Retina (tissue), 1 donor: ENCODE measurements around the gene C6orf62.
"Not testable (repeated sequence)": the region's sequence is repeated elsewhere in the genome, so short reads cannot be mapped to it uniquely, and the experiment has no call there.

ENCODE experiments used
- DNase-seq: peaks from one replicate; pipeline ENCODE4 v3.0.0-alpha.2; 2016

The C6orf62 gene

DNA sequence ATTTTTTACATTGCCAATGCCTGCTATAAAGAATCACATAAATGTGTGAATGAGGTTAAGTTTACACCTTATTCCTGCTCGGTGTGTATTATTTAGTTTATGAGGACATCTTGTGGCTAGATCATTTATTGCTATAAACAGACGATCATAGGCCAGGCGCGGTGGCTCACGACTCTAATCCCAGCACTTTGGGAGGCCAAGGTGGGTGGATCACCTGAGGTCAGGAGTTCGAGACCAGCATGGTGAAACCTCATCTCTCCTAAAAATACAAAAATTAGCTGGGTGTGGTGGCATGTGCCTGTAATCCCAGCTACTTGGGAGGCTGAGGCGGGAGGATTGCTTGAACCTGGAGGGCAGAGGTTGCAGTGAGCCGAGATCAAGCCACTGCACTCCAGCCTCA, 23.3 kb downstream of the C6orf62 start:
- peak; percentile 47 for DNase-seq

- no peak for DNase-seq
Observed at GRCh38 chr6:24694198-24694597, 24.8 kb downstream of the C6orf62 start.

GRCh38 chr6:24692848-24693592, 25.9 kb downstream of the C6orf62 start:
- DNase-seq = no peak

DNA sequence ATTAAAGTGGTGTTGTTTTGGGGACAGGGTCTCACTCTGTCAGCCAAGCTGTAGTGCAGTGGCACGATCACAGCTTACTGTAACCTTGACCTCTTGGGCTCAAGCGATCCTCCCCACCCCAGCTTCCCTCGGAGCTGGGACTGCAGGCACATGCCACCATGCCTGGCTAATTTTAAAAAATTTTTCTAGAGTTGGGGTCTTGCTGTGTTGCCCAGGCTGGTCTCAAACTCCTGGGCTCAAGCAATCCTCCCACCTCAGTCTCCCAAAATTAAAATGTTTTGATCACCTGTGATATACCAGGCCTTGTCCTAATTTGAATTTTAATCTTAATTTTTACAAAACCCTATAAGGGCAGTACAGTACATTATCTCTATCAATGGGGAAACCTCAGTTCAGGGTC, 26.5 kb downstream of the C6orf62 start:
- DNase-seq = no peak

- DNase-seq = no peak
Observed at GRCh38 chr6:24692003-24692402, 27.0 kb downstream of the C6orf62 start.

GRCh38 chr6:24691550-24691949, 27.4 kb downstream of the C6orf62 start:
- DNase-seq = no peak

DNA sequence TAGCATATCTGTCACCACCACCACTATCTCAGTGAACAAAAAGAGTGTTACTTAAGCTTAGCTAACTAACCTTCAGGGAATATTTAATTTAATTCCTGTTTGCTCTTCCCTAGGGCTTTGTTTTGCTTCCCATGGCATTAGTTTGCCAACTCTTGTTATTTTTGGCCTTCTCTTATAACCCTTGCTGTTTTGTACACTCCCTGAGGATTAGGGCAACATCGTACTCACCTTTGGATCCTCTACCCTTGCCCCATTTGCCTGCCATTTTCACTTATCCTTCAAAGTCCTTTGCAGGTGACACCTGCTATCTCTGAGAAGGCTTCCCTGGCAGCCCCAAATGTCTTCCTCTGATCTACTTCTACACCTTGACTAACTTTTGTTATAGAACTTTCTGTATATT, 28.4 kb downstream of the C6orf62 start:
- DNase-seq = no peak

- no peak for DNase-seq
Observed at GRCh38 chr6:24689964-24690363, 29.0 kb downstream of the C6orf62 start.

- DNase-seq = no peak
Observed at GRCh38 chr6:24686946-24687345, 32.0 kb downstream of the C6orf62 start.

DNA sequence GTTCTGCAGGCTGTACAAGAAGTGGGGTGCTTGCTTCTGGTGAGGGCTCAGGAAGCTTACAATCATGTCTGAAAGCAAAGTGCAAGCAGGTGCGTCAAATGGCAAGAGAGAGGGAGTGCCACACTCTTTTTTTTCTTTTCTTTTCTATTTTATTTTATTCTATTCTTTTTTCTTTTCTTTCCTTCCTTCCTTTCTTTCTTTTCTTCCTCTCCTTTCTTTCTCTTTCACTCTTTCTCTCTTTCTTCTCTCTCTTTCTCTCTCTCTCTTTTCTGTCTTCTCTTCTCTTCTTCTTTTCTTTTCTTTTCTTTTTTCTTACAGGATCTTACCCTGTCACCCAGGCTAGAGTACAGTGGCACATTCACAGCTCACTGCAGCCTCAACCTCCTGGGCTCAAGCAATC, 32.5 kb downstream of the C6orf62 start:
- DNase-seq = no peak

DNA sequence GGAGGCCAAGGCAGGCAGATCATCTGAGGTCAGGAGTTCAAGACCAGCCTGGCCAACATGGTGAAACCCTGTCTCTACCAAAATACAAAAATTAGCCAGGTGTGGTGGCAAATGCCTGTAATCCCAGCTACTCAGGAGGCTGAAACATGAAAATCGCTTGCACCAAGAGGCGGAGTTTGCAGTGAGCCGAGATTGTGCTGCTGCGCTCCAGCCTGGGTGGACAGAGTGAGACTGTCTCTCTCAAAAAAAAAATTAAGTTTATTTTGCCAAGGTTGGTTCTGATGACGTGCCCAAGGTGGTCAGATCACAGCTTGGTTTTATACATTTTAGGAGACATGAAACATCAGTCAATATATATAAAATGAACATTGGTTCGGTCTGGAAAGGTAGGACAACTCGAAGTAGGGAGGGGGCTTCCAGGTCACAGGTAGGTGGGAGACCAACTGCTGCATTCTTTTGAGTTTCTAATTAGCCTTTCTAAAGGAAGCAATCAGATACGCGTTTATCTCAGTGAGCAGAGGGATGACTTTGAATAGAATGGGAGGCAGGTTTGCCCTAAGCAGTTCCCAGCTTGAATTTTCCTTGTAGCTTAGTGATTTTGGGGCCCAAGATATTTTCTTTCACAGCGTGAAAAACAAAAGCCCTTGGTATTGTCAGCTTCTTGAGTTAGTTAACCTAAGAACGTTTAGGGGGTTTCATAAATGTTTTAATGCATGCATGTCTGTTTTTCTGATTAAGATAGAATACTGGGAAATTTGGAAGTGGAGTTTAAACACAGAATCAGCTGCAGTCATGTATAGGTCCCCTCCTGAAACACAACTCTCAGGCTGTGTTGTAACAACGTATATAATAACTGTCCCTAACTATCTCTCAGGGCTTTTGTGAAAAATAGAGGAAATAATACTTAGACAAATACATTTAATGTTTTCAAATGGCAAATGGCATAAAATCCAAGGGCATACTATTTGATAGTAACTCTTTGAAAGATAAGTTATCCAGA, 35.4 kb downstream of the C6orf62 start:
- DNase-seq = no peak

- DNase-seq = no peak
Observed at GRCh38 chr6:24680582-24680981, 38.4 kb downstream of the C6orf62 start.

DNA sequence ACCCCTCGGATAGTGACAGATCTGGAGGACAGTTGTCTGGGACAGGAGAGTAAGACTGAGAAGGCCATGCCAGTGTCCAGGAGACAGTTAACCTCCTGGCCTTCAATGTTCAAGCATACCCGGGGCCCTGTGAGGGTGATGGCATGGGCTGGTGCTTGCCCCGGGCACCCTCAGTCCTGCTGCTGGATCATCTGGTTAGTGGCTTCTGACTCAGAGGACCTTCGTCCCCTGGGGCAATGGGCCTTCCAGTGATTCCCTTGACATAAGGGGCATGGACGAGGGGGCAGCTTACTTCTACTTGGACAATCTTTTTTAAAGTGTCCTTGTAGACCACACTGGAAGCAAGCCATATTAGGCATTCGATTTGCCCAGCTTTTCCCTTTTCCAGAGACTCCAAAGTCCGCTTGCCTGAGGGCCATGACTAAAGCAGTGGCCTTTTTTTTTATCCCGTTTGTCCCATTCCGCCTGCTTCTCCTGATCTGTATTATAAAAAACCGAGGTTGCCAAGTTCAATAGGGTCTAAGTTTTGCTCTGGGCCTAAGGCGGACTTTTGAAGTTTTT, 40.1 kb downstream of the C6orf62 start:
- DNase-seq = not testable (repeated sequence)

GRCh38 chr6:24673625-24674024, 45.3 kb downstream of the C6orf62 start:
- no peak for DNase-seq

DNA sequence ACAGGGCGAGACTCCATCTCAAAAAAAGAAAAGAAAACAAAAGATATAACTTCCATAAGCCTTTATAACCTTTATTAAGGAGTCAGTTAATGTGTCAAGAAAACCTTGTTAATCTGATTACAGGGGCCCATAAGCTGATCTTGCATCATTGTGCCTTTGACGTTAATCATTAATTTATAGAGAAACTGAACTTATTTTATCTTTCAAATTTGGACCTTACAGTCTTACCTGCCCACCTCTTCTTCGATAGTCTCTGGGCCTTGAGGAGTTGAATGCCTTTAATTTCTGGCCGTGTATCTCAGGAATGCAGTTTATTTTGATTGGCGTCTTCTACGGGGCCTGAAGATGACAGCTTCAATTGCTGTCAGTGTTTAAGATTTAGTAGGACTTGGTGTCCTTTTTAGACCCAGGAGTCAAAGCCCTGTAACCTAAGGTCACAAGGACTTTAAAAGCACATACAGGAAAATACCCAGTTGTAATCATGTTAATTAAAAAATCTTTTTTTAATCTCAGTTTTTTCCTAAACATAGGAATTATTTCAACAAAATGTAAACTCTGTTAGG, 46.3 kb downstream of the C6orf62 start:
- no peak for DNase-seq

- not testable (repeated sequence) for DNase-seq
Observed at GRCh38 chr6:24671077-24671476, 47.9 kb downstream of the C6orf62 start.

DNA sequence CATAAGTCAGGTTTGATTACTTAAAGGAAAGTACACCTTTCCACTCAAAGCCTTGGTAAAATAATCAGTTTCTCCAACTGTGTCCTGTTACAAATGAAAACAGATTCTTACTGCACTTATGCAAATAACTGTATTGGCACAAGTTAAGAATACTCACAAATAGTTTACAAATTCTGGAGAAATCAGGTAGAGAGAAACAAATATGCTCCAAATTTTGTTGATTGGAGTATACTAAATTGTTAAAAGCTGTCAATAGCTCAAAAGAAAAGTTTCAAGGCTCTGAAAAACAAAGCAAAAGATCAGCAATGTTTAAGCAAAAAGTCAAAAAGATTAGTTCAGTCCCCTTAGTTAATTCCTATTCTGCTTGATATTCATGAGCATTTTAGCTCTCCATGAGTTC, 48.5 kb downstream of the C6orf62 start:
- not testable (repeated sequence) for DNase-seq

GRCh38 chr6:24668997-24669361, 50.0 kb downstream of the C6orf62 start:
- DNase-seq = no peak

- not testable (repeated sequence) for DNase-seq
Observed at GRCh38 chr6:24668066-24668996, 50.6 kb downstream of the C6orf62 start.

GRCh38 chr6:24667378-24667803, 51.6 kb downstream of the C6orf62 start:
- peak; percentile 6 for DNase-seq

- peak; percentile 98 for DNase-seq
Observed at GRCh38 chr6:24666641-24667377, 52.1 kb downstream of the C6orf62 start, which contains the start of the genes ACOT13 and TDP2. Gene ACOT13, plus strand, starts transcription at chr6:24667077. Its CDS starts 187 bp downstream, at chr6:24667264. Gene TDP2, minus strand, starts transcription at chr6:24666899. Its CDS starts 37 bp downstream, at chr6:24666862.
